Measurements from ENCODE around the gene MTFMT.
"Not testable (repeated sequence)": the region's sequence is repeated elsewhere in the genome, so short reads cannot be mapped to it uniquely, and the experiment has no call there.

Gene MTFMT

DNA sequence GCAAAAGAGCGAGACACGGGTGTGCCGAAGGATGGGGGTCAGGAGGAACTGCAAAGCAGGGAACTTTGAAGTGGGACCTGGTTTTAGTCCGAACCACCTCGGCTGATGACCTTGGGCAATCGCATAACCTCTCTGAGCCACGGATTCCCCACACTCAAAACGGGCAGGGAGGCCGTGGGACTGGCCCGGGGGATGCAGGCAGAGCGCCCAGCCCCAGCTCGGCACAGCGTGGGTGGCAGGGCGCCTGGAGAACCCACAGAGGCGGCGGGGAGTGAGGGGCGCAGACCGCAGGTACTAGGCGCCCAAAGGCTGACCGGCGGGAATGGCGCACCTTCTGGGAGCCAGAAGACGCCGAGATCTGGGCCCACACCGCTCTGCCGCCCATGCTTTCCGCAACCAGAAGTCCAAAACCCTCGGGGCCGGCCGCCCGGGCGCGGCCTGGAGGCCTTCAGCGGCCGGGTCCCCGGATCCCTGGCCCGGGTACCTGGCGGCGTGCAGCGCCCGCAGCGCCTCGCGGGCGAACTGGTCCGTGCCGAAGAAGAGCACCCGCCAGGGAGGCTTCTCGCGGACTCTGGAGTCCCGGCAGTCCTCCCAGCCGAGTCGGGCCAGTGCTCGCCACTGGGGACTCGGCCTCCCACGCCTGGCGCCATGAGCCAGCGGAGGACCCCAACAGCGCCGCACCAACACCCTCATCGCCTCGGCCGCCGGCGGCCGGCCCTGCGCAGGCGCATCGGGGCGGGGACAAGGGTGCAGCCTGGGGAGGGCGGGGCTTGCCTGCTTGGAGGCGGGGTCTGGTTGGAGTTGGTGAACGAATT lies at the start of gene MTFMT:
MTFMT (minus strand) TSS at position 719 of the 815 bp plus-strand sequence; CDS start at position 693, 26 bp downstream.
- peak; percentile 83 to 86 for DNase-seq

DNA sequence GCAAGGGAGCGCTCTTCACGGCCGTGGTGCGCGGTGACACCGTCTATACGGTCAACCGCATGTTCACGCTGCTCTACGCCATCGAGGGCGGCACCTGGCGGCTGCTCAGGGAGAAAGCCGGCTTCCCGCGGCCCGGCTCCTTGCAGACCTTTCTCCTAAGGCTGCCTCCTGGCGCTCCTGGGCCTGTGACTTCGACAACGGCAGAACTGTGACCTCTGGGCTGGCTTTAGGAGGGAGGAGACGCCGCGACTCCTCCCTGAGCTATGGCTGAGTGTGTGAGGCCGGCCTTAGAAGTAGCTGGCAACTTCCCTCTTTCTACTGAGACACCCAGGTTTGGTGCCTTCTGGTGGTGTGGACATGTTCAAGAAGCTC lies 48.5 kb upstream of the MTFMT start:
- no peak for DNase-seq

DNA sequence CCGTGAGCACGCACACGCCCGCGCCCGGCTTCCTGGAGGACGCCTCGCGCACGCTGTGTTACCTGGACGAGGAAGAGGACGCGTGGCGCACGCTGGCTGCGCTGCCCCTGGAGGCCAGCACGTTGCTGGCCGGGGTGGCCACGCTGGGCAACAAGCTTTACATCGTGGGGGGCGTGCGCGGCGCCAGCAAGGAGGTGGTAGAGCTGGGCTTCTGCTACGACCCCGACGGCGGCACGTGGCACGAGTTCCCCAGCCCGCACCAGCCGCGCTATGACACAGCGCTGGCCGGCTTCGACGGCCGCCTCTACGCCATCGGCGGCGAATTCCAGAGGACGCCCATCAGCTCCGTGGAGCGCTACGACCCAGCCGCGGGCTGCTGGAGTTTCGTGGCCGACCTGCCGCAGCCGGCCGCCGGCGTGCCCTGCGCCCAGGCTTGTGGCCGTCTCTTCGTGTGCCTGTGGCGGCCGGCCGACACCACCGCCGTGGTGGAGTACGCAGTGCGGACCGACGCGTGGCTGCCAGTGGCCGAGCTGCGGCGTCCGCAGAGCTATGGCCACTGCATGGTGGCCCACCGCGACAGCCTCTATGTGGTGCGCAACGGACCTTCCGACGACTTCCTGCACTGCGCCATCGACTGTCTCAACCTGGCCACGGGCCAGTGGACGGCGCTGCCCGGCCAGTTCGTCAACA lies 48.0 kb upstream of the MTFMT start:
- no peak for DNase-seq

DNA sequence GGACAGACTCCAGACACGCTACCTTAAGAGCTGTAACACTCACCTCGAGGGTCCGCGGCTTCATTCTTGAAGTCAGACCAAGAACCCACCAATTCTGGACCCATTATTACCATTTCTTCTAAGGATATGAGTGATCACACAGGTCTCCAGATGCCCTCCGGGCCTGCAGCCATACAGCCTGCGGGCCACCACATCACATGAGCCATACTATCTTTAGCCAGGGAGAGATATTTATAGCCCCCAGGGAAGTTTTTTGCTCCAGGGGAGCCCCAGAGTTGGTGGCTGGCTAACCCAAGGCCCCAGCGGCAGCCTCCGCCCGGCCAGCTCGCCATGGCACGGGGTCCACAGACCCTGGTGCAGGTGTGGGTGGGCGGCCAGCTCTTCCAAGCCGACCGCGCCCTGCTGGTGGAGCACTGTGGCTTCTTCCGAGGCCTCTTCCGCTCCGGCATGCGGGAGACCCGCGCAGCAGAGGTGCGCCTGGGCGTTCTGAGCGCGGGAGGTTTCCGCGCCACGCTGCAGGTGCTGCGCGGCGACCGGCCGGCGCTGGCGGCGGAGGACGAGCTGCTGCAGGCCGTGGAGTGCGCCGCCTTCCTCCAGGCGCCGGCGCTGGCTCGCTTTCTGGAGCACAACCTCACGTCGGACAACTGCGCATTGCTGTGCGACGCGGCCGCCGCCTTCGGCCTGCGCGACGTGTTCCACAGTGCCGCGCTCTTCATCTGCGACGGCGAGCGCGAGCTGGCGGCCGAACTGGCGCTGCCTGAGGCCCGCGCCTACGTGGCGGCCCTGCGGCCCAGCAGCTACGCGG lies 47.2 kb upstream of the MTFMT start, which contains the start of gene KBTBD13:
KBTBD13 (plus strand) TSS at position 261 of the 805 bp plus-strand sequence; CDS start at position 331, 70 bp downstream.
- no peak for DNase-seq

DNA sequence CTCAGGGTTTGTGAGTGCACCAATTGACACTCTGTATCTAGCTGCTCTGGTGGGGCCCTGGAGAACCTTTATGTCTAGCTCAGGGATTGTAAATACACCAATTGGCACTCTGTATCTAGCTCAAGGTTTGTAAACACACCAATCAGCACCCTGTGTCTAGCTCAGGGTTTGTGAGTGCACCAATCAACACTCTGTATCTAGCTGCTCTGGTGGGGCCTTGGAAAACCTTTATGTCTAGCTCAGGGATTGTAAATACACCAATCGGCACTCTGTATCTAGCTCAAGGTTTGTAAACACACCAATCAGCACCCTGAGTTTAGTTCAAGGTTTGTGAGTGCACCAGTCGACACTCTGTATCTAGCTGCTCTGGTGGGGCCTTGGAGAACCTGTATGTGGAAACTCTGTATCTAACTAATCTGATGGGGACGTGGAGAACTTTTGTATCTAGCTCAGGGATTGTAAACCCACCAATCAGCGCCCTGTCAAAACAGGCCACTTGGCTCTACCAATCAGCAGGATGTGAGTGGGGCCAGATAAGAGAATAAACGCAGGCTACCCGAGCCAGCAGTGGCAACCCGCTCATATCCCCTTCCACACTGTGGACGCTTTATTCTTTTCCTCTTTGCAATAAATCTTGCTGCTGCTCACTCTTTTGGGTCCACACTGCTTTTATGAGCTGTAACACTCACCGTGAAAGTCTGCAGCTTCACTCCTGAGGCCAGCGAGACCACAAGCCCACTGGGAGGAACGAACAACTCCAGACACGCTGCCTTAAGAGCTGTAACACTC lies 46.4 kb upstream of the MTFMT start:
- not testable (repeated sequence) for DNase-seq

DNA sequence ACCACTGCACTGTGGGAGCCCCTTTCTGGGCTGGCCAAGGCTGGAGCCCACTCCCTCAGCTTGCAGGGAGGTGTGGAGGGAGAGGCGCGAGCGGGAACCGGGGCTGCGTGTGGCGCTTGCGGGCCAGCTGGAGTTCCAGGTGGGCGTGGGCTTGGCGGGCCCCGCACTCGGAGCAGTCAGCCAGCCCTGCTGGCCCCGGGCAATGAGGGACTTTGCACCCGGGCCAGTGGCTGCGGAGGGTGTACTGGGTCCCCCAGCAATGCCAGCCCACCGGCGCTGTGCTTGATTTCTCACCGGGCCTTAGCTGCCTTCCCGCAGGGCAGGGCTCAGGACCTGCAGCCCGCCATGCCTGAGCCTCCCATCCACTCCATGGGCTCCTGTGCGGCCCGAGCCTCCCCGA lies 45.5 kb upstream of the MTFMT start:
- not testable (repeated sequence) for DNase-seq

DNA sequence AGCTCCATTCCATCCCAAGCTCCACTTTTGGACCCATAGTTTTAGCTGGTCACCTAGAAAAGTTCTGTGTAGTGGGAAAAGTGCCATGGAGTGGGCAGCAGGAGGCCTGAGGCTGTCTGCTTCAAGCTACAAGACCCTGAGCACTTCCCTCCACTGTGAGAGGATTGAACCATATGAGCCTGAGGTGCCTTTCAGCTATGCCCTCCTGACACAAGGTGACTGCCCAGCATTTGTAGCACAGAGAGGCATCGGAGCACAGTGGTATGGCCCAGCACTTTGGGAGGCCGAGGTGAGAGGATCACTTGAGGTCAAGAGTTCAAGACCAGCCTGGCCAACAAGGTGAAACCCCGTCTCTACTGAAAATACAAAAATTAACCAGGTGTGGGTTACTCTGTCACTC lies 43.2 kb upstream of the MTFMT start:
- DNase-seq: no peak

DNA sequence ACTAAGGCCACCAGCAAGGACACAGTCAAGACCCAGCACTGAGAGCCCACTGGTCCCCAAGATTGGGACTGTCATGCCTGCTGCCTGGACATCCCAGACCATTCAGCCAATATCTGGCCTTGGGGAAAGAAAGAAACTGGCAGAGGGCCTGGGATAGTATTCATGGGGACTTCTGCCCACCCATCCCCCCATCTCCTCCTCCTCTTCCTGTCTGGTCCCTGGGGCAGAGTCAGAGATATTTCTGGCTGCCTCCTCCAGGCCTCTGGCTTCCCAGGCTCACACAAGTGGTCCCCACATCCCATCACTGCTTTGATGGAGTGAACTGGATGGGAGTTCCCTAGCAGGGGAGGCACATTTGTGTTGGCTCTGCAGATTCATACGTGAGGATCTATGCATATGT lies 42.6 kb upstream of the MTFMT start:
- no peak for DNase-seq

DNA sequence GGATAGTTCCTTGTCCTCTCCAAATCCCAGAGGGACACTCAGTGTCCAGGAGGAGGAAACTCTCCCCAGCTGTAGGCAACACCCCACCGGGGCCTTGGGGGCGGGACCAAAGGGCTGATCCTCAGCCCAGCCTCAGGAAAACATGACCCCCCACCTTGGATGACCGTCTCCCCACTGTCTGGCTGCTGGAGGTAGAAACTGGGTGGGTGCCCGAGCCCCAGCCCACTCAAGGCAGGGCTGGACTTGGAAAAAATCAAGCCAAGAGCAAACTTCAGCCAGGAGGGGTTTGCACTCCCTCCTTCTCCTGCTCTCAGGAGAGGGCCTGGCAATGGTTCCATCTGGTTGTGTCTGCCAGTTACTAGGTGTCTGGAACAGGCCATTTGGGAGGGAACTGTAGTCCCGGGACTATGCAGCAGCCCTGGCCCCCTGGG lies 42.0 kb upstream of the MTFMT start:
- DNase-seq: no peak

DNA sequence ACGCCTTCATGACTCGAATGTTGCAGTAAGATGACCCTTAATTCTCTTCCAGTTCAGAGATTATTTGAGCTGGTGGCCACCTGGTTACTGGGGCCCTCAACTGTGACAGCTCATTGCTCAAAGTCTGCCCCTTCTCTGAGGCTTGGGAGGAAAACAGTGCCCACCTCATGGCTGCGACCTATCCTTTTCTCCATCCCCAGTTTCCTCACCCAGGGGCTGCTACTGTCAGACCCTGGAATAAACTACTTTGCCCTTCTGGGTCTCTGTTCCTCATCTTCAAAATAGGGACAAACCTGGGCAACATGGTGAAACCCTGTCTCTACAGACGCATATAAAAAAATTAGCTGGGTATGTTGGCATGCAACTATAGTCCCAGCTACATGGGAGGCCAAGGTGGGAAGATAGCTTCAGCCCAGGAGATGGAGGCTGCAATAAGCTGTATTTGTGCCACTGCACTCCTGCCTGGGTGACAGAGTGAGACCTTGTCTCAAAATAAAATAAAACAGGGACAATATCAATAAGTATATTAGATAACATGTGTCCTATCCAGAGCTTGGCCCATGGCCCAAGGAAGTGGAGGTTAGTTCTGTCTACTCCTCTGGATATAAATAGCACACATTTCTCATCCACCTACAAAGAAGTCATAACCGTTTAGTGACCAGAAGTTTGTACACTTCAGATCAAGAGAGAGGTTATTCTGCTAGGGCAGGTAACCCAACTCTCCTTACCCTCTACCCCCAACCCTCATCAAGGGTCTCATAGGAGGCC lies 40.5 kb upstream of the MTFMT start:
- no peak for DNase-seq

DNA sequence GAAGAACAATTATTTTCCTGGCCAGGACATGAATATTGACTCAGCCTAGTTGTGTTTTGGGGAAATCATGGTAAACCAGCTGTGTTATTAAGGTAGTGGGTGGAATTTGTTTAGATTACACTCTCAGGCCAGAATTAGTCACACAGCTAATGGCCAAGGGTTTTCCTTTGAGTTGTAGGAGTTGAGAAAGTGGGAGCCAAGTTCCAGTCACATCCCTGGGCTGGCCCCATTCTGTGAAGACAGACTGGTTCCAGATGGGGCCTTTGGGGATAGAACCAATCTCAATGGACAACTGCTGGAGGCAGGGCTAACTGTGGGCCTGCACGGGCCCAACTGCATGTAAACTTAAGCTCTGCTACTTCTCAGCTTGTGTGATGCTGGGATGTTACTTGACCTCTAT lies 39.7 kb upstream of the MTFMT start:
- DNase-seq: no peak

DNA sequence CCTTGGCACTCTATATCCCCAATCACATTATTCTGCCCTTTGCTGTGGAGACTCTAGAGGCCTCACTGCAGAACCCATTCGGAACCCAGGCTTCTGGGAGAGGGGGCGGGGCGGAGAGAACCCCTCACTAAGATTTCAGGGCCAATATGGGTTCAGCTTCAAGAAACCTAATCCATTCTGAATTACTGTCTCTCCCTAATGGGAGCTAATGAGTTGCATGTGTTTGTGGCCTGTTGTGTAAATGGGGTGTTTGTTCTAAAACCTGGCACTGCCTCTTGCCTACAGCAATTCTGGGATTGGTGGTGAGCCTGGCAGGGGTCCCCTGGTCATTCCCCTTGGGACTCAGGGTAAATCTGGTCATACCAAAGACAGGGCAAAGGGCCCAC lies 39.0 kb upstream of the MTFMT start:
- DNase-seq: no peak

DNA sequence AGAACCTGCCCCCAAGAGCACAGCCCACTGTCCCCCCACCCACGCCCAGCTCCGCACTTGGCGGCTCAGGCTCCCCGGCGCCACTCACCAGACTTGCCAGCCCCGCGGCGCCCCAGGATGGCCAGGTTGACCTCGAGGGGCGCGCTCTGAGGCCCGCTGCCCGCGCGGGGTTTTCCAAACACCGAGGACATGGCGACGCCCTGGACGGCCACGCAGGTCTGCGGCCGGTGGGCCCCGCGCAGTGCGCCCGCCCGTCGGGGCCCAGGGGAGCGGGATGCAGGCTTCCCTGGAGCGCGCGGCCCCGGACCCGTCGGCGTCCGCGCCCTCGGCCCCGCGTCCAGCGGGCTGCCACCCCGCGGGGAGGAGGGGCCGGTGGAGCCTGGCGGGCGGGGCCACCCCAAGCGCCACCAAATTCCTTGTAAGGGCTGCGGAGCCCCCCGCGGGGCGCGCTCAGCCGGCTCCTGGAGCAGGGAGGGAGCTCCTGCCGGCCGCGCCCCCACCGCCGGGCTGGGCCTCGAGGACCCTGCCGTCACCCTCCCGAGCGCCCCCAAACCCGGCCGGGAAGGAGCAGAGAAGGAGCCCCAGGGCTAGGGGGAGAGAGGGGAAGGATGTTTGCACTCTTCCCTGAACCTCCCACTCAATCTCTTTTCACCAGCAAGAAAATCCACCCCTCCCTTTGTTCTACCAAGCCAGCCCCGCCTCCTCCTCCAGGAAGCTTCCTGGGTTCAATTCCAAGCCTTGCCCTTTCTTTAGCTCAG lies 38.4 kb upstream of the MTFMT start, which contains the start of gene RASL12:
RASL12 (minus strand) TSS at position 347 of the 758 bp plus-strand sequence; CDS start at position 191, 156 bp downstream.
- no peak for DNase-seq

DNA sequence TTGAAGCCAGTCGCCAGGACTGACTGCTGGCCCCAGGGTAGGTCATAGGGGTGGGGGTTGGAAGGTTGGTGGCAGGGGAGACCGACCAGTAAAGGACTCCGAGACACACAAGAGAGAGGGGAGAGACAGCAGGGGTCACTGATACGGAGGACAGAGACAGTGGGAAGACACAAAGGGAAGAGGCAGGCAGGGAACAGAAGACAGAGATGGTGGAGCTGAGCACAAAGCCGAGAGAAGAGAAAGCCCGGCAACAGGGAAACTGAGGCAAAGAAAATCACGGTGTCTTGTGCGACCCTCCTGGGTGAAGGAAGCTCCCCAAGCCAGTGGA lies 37.8 kb upstream of the MTFMT start:
- DNase-seq: no peak

DNA sequence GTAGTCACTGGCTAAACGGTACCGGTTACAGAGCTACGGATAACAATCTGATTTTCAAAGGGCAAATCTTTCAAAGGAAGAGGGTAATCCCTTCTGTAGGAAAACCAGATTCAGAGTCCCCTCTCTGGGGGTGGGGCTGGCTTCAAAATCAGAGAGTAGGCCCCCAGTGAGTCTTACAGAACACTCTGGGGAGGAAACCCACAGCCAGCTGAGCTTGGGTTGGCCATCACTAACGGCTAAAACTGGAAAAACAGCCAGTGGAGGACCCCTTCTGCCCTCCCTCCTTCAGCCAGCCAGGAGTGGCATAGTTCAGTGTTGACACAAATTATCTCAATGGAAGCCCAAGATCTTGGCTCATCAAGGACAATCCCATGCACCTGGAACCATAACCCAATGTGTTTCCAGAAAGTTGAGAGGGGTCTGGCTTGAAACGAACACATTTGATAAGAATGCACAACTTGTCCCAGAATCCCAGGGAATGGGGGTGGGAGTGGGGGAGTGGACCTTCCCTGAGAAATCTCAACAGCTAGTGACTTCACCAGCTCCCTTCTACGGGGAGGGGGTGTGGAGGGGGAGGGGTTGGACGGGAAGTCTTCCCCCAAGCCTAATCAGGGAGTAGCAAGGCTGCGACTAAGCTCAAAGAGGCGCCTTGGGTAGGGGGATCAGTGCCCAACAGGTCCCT lies 37.3 kb upstream of the MTFMT start:
- no peak for DNase-seq

DNA sequence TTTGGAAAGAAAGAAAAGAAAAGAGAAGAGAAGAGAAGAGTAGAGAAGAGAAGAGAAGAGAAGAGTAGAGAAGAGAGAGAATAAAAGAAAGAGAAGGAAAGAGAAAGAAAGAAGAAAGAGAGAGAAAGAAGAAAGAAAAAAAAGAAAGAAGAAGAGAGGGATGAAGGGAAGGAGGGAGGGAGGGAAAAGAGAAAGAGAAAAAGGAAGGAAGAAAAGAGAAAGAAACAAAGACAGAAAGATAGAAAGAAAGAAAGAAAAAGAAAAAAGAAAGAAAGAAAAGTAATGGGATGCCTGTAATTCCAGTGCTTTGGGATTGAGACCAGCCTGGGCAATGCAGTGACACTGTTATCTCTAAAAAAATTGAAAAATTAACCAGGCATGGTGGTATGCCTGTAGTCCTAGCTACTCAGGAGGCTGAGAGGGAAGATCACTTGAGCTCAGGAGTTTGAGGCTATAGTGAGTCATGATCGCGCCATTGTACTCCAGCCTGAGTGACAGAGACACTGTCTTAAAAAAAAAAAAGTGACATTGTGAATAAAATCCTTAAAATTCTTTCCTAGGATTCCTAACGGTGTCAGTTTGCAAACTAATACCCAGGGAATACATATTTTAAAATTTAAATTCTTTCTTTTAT lies 36.7 kb upstream of the MTFMT start:
- DNase-seq: no peak

DNA sequence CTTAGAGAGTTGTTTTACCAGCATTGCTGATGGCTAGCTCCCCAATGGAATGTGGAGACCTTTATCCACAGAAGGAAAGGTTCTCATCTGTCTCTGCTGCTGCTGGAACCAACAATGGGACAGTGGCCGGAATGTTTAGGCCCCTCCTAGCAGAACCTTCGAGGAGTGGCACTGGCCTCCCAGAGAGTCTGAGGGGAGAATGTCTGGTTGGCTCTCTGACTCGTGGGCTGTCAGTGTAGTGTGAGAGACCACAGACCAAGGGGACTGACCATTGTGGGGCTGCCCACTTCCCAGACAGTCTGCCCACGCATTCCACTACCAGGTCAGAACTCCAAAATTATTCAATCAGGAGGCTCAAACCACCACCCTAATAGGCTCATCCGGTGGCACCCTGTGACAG lies 33.3 kb upstream of the MTFMT start:
- DNase-seq: no peak

DNA sequence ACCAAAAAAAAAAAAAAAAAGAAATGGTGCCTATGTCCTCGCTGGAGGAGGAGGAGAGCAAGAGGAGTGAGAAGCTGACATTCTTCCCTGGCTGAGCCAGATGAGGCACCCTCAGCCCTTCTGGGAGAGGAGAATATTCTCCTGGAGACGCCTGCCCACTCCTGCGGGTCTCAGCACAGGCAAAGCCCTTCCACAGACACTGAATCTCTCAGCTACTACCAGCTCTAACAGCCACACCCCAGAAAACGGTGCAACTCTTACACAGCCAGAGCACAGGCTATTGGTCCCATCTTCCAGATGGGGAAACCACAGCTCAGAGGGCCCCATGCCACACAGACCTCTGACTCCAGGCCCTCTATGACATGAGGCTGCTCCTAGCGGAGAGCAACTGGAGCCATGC lies 32.6 kb upstream of the MTFMT start:
- DNase-seq: no peak

DNA sequence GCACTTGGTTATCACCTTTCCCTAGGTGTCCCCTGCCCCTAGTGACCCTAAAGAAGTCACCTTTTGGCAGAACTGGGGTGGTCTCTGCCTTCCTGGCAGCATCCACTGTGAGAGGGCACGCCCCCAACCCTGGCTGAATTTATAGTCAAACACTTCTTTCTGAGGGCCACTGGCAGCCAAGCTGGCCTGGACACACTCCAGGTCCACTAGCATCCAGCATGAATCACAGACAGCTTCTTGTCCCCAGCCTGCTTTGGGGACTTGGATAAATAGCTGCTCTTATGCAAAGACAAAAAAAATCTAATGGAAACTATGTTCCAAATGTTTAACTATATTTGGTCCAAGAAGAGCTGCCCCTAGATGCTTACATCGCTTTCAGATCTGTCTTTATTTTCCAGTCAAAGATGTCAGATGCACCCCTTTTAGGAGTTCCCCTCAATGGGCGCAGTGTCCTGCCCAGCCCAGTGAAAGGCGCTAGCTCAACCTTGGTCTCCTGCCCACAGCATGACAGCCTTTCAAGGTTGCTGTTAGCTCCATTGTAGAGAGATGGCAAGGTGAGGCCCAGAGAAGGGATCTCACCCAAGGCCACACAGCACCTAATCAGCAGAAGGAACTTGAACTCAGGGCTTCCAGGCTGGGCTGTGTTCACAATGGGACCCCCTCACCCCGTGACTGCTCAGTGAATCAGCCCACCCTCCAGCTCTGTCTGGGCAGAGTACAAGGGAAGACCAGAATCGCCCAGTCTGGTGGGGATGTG lies 31.4 kb upstream of the MTFMT start:
- no peak for DNase-seq

Measured in NCI-H2081 (cell line).